Loucy (cell line): ENCODE data around the gene CTDSP2.
"Not testable (repeated sequence)": the region's sequence is repeated elsewhere in the genome, so short reads cannot be mapped to it uniquely, and the experiment has no call there.

Experiments used
- H2AFZ ChIP-seq: fragments of 200-600 bp; sonication (generic); 2 replicates; pipeline ENCODE4 v1.6.0; 2016; ENCODE audit warnings: antibody characterized with exemption, mild to moderate bottlenecking, low read length, moderate library complexity
- H3F3A ChIP-seq: fragments of 200-600 bp; 2 replicates; pipeline ENCODE4 v1.6.0; 2016; ENCODE audit warnings: antibody characterized with exemption, low read depth, mild to moderate bottlenecking
- H3K27me3 ChIP-seq: fragments of 200-600 bp; sonication (generic); 2 replicates; pipeline ENCODE4 v1.6.1; 2014; ENCODE audit warnings: low read length, mild to moderate bottlenecking; ENCODE audit not compliant: insufficient read depth, poor library complexity, severe bottlenecking
- H3K36me3 ChIP-seq: fragments of 200-600 bp; sonication (generic); 2 replicates; pipeline ENCODE4 v1.6.1; 2016; ENCODE audit warnings: low read length; ENCODE audit not compliant: insufficient read depth
- H3K4me1 ChIP-seq: fragments of 200-600 bp; sonication (generic); 2 replicates; pipeline ENCODE4 v1.5.1; 2014; ENCODE audit warnings: low read length, mild to moderate bottlenecking; ENCODE audit not compliant: insufficient read depth, poor library complexity, severe bottlenecking
- H3K4me2 ChIP-seq: fragments of 200-600 bp; sonication (generic); 2 replicates; pipeline ENCODE4 v1.6.0; 2014; ENCODE audit warnings: antibody characterized with exemption, low read length, low read depth, mild to moderate bottlenecking; ENCODE audit not compliant: poor library complexity, severe bottlenecking
- H3K4me3 ChIP-seq: fragments of 200-600 bp; sonication (generic); 2 replicates; pipeline ENCODE4 v1.5.1; 2014; ENCODE audit warnings: low read length, mild to moderate bottlenecking, mixed read lengths; ENCODE audit not compliant: poor library complexity, severe bottlenecking
- H3K79me2 ChIP-seq: fragments of 200-600 bp; sonication (generic); 2 replicates; pipeline ENCODE4 v1.6.1; 2014; ENCODE audit warnings: low read length; ENCODE audit not compliant: insufficient read depth
- H3K9ac ChIP-seq: fragments of 200-600 bp; sonication (generic); 2 replicates; pipeline ENCODE4 v1.6.0; 2014; ENCODE audit warnings: mild to moderate bottlenecking, low read depth, low read length, moderate library complexity; ENCODE audit not compliant: poor library complexity, severe bottlenecking
- H3K9me2 ChIP-seq: fragments of 200-600 bp; sonication (generic); replicated peaks from 2 replicates; pipeline ENCODE4 v1.6.1; 2016; ENCODE audit warnings: low read depth, low read length, mixed read lengths
- H3K9me3 ChIP-seq: fragments of 200-600 bp; sonication (generic); 2 replicates; pipeline ENCODE4 v1.6.1; 2014; ENCODE audit warnings: mild to moderate bottlenecking, antibody characterized with exemption, low read length, low read depth; ENCODE audit not compliant: insufficient read depth
- H4K20me1 ChIP-seq: fragments of 200-600 bp; sonication (generic); 2 replicates; pipeline ENCODE4 v1.6.0; 2014; ENCODE audit warnings: antibody characterized with exemption, low read length, mild to moderate bottlenecking; ENCODE audit not compliant: insufficient read depth, poor library complexity, severe bottlenecking
- EZH2phosphoT487 ChIP-seq: fragments of 200-600 bp; IDR thresholded peaks from 2 replicates; pipeline ENCODE4 v1.6.1; 2018; ENCODE audit warnings: antibody characterized with exemption, mild to moderate bottlenecking, moderate library complexity, borderline replicate concordance
- TF ChIP-seq, protein P1 (sequence below): fragments of 200-600 bp; sonication (generic); conservative IDR thresholded peaks from 2 replicates; pipeline ENCODE4 v1.5.1; 2014; ENCODE audit warnings: mild to moderate bottlenecking, antibody characterized with exemption, low read length

The CTDSP2 gene

GRCh38 chr12:57775563-57776246 lies 70.8 kb downstream of the CTDSP2 start:
- Histone ChIP-seq H3K4me3 (no peak overlapping the region), H3K4me2 (no peak overlapping the region), H3K4me1 (peaks cover 10% of the 10 kb centered on the region), H3K36me3 (no peaks in the 10 kb centered on the region), H3K9me2 (no peaks in the 10 kb centered on the region), H4K20me1 (no peaks in the 10 kb centered on the region), H3F3A (no peaks in the 10 kb centered on the region), H3K27me3 (no peaks in the 10 kb centered on the region), H3K79me2 (peaks cover 13% of the 10 kb centered on the region), H2AFZ (no peak overlapping the region), H3K9me3 (no peaks in the 10 kb centered on the region), H3K9ac (no peak overlapping the region)
- TF ChIP-seq, protein P1, sequence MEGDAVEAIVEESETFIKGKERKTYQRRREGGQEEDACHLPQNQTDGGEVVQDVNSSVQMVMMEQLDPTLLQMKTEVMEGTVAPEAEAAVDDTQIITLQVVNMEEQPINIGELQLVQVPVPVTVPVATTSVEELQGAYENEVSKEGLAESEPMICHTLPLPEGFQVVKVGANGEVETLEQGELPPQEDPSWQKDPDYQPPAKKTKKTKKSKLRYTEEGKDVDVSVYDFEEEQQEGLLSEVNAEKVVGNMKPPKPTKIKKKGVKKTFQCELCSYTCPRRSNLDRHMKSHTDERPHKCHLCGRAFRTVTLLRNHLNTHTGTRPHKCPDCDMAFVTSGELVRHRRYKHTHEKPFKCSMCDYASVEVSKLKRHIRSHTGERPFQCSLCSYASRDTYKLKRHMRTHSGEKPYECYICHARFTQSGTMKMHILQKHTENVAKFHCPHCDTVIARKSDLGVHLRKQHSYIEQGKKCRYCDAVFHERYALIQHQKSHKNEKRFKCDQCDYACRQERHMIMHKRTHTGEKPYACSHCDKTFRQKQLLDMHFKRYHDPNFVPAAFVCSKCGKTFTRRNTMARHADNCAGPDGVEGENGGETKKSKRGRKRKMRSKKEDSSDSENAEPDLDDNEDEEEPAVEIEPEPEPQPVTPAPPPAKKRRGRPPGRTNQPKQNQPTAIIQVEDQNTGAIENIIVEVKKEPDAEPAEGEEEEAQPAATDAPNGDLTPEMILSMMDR, result peak; percentile 51
- no peak for TF ChIP-seq EZH2phosphoT487

DNA sequence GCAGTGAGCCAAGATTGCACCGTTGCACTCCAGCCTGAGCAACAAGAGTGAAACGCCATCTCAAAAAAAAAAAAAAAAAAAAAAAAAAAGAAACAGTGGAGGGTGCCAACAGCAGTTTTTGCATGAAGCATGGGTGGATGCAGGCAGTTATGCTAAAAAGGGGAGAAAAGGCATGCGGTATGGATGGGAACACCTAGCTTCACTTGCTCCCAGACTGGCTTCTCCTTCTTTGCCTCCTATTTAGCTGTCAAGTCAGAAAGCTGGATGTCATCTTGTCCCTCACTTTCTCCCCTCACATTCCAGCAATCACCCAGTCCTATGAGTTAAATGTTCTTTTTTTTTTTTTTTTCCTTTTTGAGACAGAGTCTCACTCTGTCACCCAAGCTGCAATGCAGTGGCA lies 71.5 kb downstream of the CTDSP2 start:
- no peaks in the 10 kb centered on the region for H3F3A ChIP-seq
- H3K36me3 ChIP-seq, result no peaks in the 10 kb centered on the region
- H3K4me3 ChIP-seq, result no peak overlapping the region
- H3K9me3 ChIP-seq, result no peaks in the 10 kb centered on the region
- H2AFZ ChIP-seq, result no peak overlapping the region
- H3K79me2 ChIP-seq, result peaks cover 17% of the 10 kb centered on the region
- peaks cover 11% of the 10 kb centered on the region for H3K4me1 ChIP-seq
- H3K9me2 ChIP-seq, result no peaks in the 10 kb centered on the region
- no peaks in the 10 kb centered on the region for H4K20me1 ChIP-seq
- TF ChIP-seq EZH2phosphoT487, result no peak
- TF ChIP-seq, protein P1, result no peak
- no peaks in the 10 kb centered on the region for H3K27me3 ChIP-seq
- H3K4me2 ChIP-seq, result no peak overlapping the region
- no peak overlapping the region for H3K9ac ChIP-seq

DNA sequence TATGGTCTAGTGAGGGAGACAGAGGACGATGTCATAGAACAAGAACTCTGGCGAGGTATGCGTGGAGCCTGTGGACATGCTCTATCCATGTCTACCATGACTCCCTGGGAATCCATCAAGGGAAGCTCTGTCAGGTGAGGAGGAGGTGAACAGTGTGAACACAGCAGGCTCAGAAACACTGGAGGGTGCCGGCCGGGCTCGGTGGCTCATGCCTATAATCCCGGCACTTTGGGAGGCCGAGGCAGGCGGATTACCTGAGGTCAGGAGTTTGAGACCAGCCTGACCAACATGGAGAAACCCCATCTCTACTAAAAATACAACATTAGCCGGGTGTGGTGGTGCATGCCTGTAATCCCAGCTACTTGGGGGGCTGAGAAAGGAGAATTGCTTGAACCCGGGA lies 71.9 kb downstream of the CTDSP2 start:
- not testable (repeated sequence) for H3K9me2 ChIP-seq, H3K27me3 ChIP-seq

More for the DNA sequence above, 71.9 kb downstream of the CTDSP2 start:
- not testable (repeated sequence) for H3K4me3 ChIP-seq, H3K36me3 ChIP-seq, H3K4me2 ChIP-seq, H3K9ac ChIP-seq, H4K20me1 ChIP-seq, H3F3A ChIP-seq, H2AFZ ChIP-seq, H3K9me3 ChIP-seq
- Histone ChIP-seq H3K79me2 (peaks cover 17% of the 10 kb centered on the region), H3K4me1 (peaks cover 11% of the 10 kb centered on the region)
